Measurements from ENCODE around the gene FAM184B.

FAM184B gene

GRCh38 chr4:17657849-17658248 is 123.6 kb downstream of the FAM184B start:
- H3K4me3 ChIP-seq (ENCODE audit: low read depth, low read length) = no peak overlapping the region
- no peak for TF ChIP-seq CTCF (conservative IDR thresholded peaks at IDR 0.05; ENCODE audit: low read depth, low read length)

DNA sequence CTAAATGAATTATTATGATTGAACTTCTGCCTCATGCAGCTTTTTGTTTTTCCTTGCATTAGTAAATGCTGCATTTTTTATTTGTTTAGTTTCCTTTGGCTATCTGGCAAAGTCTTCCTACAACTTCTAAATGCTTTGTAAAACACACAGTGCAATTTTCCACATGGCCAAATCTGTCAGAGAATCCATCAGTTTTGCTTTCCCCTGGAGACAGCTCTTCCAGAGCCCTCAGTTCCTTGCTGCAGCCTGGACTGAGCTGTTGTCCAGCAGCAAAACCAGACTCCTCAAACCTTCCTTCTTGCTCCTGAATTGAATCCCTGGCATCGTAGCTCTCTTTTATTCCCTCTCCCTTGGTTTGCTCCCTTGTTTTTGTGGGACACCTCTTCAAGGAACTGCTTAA is 124.3 kb downstream of the FAM184B start:
- no peak overlapping the region for H3K4me3 ChIP-seq (ENCODE audit: low read depth, low read length)
- DNase-seq (ENCODE audit: low read depth) = no peak
- TF ChIP-seq CTCF (conservative IDR thresholded peaks at IDR 0.05; ENCODE audit: low read depth, low read length) = no peak

More at GRCh38 chr4:17657849-17658248, 123.6 kb downstream of the FAM184B start:
- DNase-seq (ENCODE audit: low read depth) = no peak

DNA sequence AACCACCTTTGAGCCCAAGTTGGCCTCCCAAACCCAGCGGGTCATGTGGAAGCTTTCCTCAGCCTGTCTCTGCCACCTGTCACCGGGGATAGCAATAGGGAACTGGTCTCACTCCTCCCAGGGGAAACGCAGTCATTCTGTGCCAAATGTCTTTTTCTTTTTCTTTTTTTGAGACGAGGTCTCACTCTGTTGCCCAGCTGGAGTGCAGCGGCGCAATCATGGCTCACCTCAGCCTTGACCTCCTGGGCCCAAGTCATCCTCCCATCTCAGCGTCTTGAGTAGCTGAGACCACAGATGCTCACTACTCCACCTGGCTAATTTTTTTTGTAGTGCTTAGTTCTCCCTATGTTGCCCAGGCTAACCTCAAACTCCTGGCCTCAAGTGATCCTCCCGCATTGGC is 126.7 kb downstream of the FAM184B start:
- DNase-seq (ENCODE audit: low read depth) = no peak
- no peak overlapping the region for H3K4me3 ChIP-seq (ENCODE audit: low read depth, low read length)
- no peak for TF ChIP-seq CTCF (conservative IDR thresholded peaks at IDR 0.05; ENCODE audit: low read depth, low read length)

DNA sequence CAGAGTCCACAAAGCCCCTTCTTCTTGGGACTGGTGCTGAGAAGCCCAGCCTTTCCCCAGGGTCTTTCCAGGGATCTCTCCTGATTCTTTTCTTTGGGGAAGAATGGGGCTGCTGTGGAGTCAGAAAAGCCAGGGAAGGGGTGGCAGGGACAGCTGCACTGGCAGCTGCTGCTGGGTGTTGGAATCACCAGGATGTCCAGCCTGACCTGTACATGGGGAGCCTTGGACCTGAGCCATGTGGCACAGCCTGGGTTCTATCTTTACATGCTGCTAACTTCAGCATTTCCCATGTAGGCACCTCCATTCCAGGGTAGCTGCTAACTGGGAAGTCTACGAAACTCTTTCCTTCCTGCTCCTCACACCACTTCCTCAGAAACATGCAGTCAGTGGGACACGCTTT is 131.0 kb downstream of the FAM184B start:
- DNase-seq (ENCODE audit: low read depth) = no peak
- TF ChIP-seq CTCF (conservative IDR thresholded peaks at IDR 0.05; ENCODE audit: low read depth, low read length) = no peak
- H3K4me3 ChIP-seq (ENCODE audit: low read depth, low read length) = no peak overlapping the region

DNA sequence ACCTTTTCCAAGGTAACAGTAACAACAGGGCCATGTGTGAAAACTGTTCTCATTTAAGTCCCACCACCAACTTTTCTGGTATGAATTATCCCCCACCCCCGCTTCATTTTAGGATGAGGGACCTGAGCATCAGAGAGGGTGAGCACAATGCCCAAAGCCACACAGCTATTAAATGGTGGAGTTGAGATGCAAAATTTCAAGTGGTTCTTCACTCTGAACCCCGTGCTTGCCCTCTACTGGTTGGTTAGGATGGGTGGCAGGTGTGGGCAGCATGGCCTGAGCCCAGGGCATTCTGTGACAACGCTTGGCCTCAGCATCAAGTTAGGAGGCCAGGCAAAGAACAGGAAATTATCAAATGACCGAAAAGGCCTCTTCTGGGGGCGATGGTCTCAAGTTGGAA is 133.5 kb downstream of the FAM184B start:
- TF ChIP-seq CTCF (conservative IDR thresholded peaks at IDR 0.05; ENCODE audit: low read depth, low read length) = peak; percentile 20
- H3K4me3 ChIP-seq (ENCODE audit: low read depth, low read length) = no peak overlapping the region
- no peak for DNase-seq (ENCODE audit: low read depth)

GRCh38 chr4:17647176-17647806 is 134.1 kb downstream of the FAM184B start:
- no peak for TF ChIP-seq CTCF (conservative IDR thresholded peaks at IDR 0.05; ENCODE audit: low read depth, low read length)
- no peak overlapping the region for H3K4me3 ChIP-seq (ENCODE audit: low read depth, low read length)
- DNase-seq (ENCODE audit: low read depth) = no peak

DNA sequence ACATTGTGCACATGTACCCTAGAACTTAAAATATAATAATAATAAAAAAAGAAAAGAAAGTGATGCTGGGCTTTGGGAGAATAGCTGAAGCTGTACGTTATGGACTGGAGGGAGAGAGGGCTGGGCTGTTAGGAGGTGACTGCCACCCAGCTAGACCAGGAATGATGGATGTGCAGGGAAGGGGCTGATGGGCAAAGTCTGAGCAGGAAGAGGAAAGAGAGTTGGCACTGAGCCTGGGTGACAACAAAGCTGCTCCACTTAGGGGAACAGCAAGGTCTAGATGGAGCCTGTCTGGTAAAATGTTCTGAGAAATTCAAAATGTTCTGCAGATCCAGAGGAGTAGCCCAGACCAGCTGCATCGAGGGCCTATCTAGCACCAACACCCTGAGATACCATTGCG is 134.7 kb downstream of the FAM184B start:
- no peak for TF ChIP-seq CTCF (conservative IDR thresholded peaks at IDR 0.05; ENCODE audit: low read depth, low read length)
- DNase-seq (ENCODE audit: low read depth) = no peak

More for the DNA sequence above, 134.7 kb downstream of the FAM184B start:
- no peak overlapping the region for H3K4me3 ChIP-seq (ENCODE audit: low read depth, low read length)
